PFSK-1 (cell line): ENCODE data around the gene TMC3.

Experiments used
- POLR2AphosphoS5 ChIP-seq: IDR thresholded peaks from 2 replicates; pipeline ENCODE4 v1.6.1; 2012; ENCODE audit warnings: low read depth, mild to moderate bottlenecking, control low read depth, low read length, moderate library complexity
- SIN3A ChIP-seq: IDR thresholded peaks from 2 replicates; pipeline ENCODE4 v1.6.1; 2012; ENCODE audit warnings: mild to moderate bottlenecking, low read length, moderate library complexity, borderline replicate concordance; ENCODE audit not compliant: insufficient read depth
- TAF1 ChIP-seq: IDR thresholded peaks from 2 replicates; pipeline ENCODE4 v1.6.1; 2012; ENCODE audit warnings: low read length, control low read depth, borderline replicate concordance; ENCODE audit not compliant: insufficient read depth
- TF ChIP-seq, protein P1 (sequence below), 2 experiments: IDR thresholded peaks; 2 replicates each; pipeline versions ENCODE4 v1.6.1 to v1.8.0; 2011 to 2012; ENCODE audit warnings: low read depth in 2 of 2, low read length in 2 of 2, control low read depth in 1 of 2, inconsistent platforms in 1 of 2, mild to moderate bottlenecking in 1 of 2, moderate library complexity in 1 of 2; ENCODE audit not compliant: insufficient read depth in 1 of 2

DNA sequence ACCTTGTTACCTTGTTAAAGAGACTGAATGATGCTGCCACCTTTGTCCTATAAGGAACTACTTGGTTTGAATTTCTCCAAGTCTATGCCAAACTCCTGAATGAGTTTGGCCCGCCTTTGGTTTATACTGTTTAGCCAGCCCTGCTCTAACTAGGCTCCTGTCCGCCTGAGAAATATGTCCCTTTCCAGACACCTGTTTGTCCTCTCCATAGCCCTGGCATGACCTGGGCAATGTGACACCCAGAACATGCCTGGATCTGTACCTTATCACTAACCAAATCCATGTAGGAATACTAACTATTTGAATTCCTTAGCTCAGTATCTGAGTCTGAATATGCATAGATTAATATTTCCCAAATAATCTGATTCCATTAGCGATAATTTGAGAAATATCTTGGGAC is 24.4 kb upstream of the TMC3 start:
- TF ChIP-seq, protein P1, sequence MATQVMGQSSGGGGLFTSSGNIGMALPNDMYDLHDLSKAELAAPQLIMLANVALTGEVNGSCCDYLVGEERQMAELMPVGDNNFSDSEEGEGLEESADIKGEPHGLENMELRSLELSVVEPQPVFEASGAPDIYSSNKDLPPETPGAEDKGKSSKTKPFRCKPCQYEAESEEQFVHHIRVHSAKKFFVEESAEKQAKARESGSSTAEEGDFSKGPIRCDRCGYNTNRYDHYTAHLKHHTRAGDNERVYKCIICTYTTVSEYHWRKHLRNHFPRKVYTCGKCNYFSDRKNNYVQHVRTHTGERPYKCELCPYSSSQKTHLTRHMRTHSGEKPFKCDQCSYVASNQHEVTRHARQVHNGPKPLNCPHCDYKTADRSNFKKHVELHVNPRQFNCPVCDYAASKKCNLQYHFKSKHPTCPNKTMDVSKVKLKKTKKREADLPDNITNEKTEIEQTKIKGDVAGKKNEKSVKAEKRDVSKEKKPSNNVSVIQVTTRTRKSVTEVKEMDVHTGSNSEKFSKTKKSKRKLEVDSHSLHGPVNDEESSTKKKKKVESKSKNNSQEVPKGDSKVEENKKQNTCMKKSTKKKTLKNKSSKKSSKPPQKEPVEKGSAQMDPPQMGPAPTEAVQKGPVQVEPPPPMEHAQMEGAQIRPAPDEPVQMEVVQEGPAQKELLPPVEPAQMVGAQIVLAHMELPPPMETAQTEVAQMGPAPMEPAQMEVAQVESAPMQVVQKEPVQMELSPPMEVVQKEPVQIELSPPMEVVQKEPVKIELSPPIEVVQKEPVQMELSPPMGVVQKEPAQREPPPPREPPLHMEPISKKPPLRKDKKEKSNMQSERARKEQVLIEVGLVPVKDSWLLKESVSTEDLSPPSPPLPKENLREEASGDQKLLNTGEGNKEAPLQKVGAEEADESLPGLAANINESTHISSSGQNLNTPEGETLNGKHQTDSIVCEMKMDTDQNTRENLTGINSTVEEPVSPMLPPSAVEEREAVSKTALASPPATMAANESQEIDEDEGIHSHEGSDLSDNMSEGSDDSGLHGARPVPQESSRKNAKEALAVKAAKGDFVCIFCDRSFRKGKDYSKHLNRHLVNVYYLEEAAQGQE (IDR thresholded peaks at IDR 0.05; ENCODE audit: insufficient read depth in 1 of 2, low read depth in 2 of 2, low read length in 2 of 2), result no peak
- TF ChIP-seq TAF1, result no peak
- no peak for TF ChIP-seq POLR2AphosphoS5
- no peak for TF ChIP-seq SIN3A
